BLaER1 treated with 17β-estradiol and CSF1 and Interleukin-3, amounts not matched to agents 10 nM and 100 nM (cell line): Measurements from ENCODE around the gene CCL28.
A peak's percentile ranks its signal among the peaks of the same experiment; 100 is the strongest.

ENCODE experiments used
- H3K27ac ChIP-seq, 11 experiments: shearing (Covaris generic); formaldehyde crosslinking; 2 replicates each; pipeline ENCODE4 v1.8.1; 2022
- H3K27me3 ChIP-seq, 11 experiments: shearing (Covaris generic); formaldehyde crosslinking; 2 replicates each; pipeline ENCODE4 v1.8.1; 2022
- H3K36me3 ChIP-seq, 11 experiments: shearing (Covaris generic); formaldehyde crosslinking; 2 replicates each; pipeline ENCODE4 v1.8.1; 2022
- H3K4me1 ChIP-seq, 10 experiments: shearing (Covaris generic); formaldehyde crosslinking; 2 replicates each; pipeline ENCODE4 v1.8.1; 2022
- H3K4me2 ChIP-seq, 11 experiments: shearing (Covaris generic); formaldehyde crosslinking; 2 replicates each; pipeline ENCODE4 v1.8.1; 2022
- H3K4me3 ChIP-seq, 10 experiments: shearing (Covaris generic); formaldehyde crosslinking; 2 replicates each; pipeline ENCODE4 v1.8.1; 2022
- H3K9ac ChIP-seq, 11 experiments: shearing (Covaris generic); formaldehyde crosslinking; 2 replicates each; pipeline ENCODE4 v1.8.1; 2022
- H3K9me3 ChIP-seq, 11 experiments: shearing (Covaris generic); formaldehyde crosslinking; replicated peaks in 1 of 11; 2 replicates each; pipeline ENCODE4 v1.8.1; 2022
- H4K20me1 ChIP-seq, 11 experiments: shearing (Covaris generic); formaldehyde crosslinking; 2 replicates each; pipeline ENCODE4 v1.8.1; 2022
- Cebpa-rat ChIP-seq, 11 experiments: shearing (Covaris generic); IDR thresholded peaks; 2 replicates each; pipeline ENCODE4 v1.8.1; 2022

Gene CCL28

GRCh38 chr5:43354774-43355173 lies 57.4 kb downstream of the CCL28 start:
- H3K9ac ChIP-seq, result no peak overlapping the region
- no peaks in the 10 kb centered on the region for H4K20me1 ChIP-seq
- no peak overlapping the region for H3K27ac ChIP-seq
- H3K36me3 ChIP-seq, result 0 out of 22 replicates have a peak, but pooled peaks cover 0 to 7% (median 0%) of the 10 kb centered on the region in 11 experiments
- no peak for TF ChIP-seq Cebpa-rat (IDR thresholded peaks at IDR 0.05)
- H3K4me3 ChIP-seq, result no peak overlapping the region
- no peaks in the 10 kb centered on the region for H3K4me1 ChIP-seq
- no peak overlapping the region for H3K4me2 ChIP-seq
- peaks cover 10 to 23% (median 12%) of the 10 kb centered on the region in 11 experiments for H3K9me3 ChIP-seq
- H3K27me3 ChIP-seq, result no peaks in the 10 kb centered on the region

- no peak overlapping the region for H3K4me2 ChIP-seq
- H3K4me3 ChIP-seq, result no peak overlapping the region
- H3K4me1 ChIP-seq, result no peaks in the 10 kb centered on the region
- no peak overlapping the region for H3K9ac ChIP-seq
- no peaks in the 10 kb centered on the region for H4K20me1 ChIP-seq
- no peaks in the 10 kb centered on the region for H3K27me3 ChIP-seq
- H3K27ac ChIP-seq, result no peak overlapping the region
- TF ChIP-seq Cebpa-rat (IDR thresholded peaks at IDR 0.05), result no peak
- peaks cover 0 to 12% (median under 1%) of the 10 kb centered on the region in 11 experiments; a peak in 15 of 22 replicates for H3K9me3 ChIP-seq
- H3K36me3 ChIP-seq, result no peaks in the 10 kb centered on the region
These were observed 58.5 kb downstream of the CCL28 start for GRCh38 chr5:43353668-43354067.

GRCh38 chr5:43352915-43353314 lies 59.3 kb downstream of the CCL28 start:
- no peak overlapping the region for H3K4me2 ChIP-seq
- H4K20me1 ChIP-seq, result no peaks in the 10 kb centered on the region
- no peak overlapping the region for H3K27ac ChIP-seq
- H3K4me1 ChIP-seq, result no peaks in the 10 kb centered on the region
- H3K9me3 ChIP-seq, result peaks cover 0 to 4% (median 0%) of the 10 kb centered on the region in 11 experiments; a peak in 3 of 22 replicates
- no peaks in the 10 kb centered on the region for H3K27me3 ChIP-seq
- no peak overlapping the region for H3K4me3 ChIP-seq
- no peaks in the 10 kb centered on the region for H3K36me3 ChIP-seq
- TF ChIP-seq Cebpa-rat (IDR thresholded peaks at IDR 0.05), result no peak
- H3K9ac ChIP-seq, result no peak overlapping the region

GRCh38 chr5:43352131-43352530 lies 60.1 kb downstream of the CCL28 start:
- H3K27ac ChIP-seq, result no peak overlapping the region
- no peaks in the 10 kb centered on the region for H3K36me3 ChIP-seq
- no peaks in the 10 kb centered on the region for H3K27me3 ChIP-seq
- H3K9ac ChIP-seq, result no peak overlapping the region
- H3K4me3 ChIP-seq, result no peak overlapping the region
- H3K4me2 ChIP-seq, result no peak overlapping the region
- H4K20me1 ChIP-seq, result no peaks in the 10 kb centered on the region
- H3K4me1 ChIP-seq, result no peaks in the 10 kb centered on the region
- H3K9me3 ChIP-seq, result peaks cover 0 to 8% (median 0%) of the 10 kb centered on the region in 11 experiments; a peak in 2 of 22 replicates
- no peak for TF ChIP-seq Cebpa-rat (IDR thresholded peaks at IDR 0.05)

GRCh38 chr5:43348861-43349363 lies 63.3 kb downstream of the CCL28 start:
- H3K27ac ChIP-seq, result no peak overlapping the region
- no peak for TF ChIP-seq Cebpa-rat (IDR thresholded peaks at IDR 0.05)
- no peaks in the 10 kb centered on the region for H3K36me3 ChIP-seq
- no peaks in the 10 kb centered on the region for H3K4me1 ChIP-seq
- no peak overlapping the region for H3K4me3 ChIP-seq
- no peaks in the 10 kb centered on the region for H3K27me3 ChIP-seq
- no peaks in the 10 kb centered on the region for H4K20me1 ChIP-seq
- H3K4me2 ChIP-seq, result no peak overlapping the region
- H3K9ac ChIP-seq, result no peak overlapping the region
- H3K9me3 ChIP-seq, result peaks cover 0 to 14% (median 5%) of the 10 kb centered on the region in 11 experiments; a peak in 9 of 22 replicates

GRCh38 chr5:43348207-43348606 lies 64.0 kb downstream of the CCL28 start:
- H3K27ac ChIP-seq, result no peak overlapping the region
- H3K4me2 ChIP-seq, result no peak overlapping the region
- peaks cover 0 to 14% (median 5%) of the 10 kb centered on the region in 11 experiments; a peak in 9 of 22 replicates for H3K9me3 ChIP-seq
- TF ChIP-seq Cebpa-rat (IDR thresholded peaks at IDR 0.05), result no peak
- no peaks in the 10 kb centered on the region for H3K4me1 ChIP-seq
- H3K27me3 ChIP-seq, result no peaks in the 10 kb centered on the region
- no peaks in the 10 kb centered on the region for H3K36me3 ChIP-seq
- H3K9ac ChIP-seq, result no peak overlapping the region
- no peaks in the 10 kb centered on the region for H4K20me1 ChIP-seq
- H3K4me3 ChIP-seq, result no peak overlapping the region

- Histone ChIP-seq H3K4me1 (peaks cover 0 to 18% (median 10%) of the 10 kb centered on the region in 10 experiments; a peak in 13 of 20 replicates), H3K27me3 (no peaks in the 10 kb centered on the region), H3K4me2 (peak overlapping the region in 7 of 11 experiments; percentile 9 to 80 (median 68); a peak in 10 of 22 replicates), H4K20me1 (no peaks in the 10 kb centered on the region), H3K36me3 (peaks cover 0 to 11% (median 0%) of the 10 kb centered on the region in 11 experiments; a peak in 2 of 22 replicates), H3K4me3 (no peak overlapping the region), H3K9me3 (peaks cover 47 to 79% (median 63%) of the 10 kb centered on the region in 11 experiments), H3K27ac (peak overlapping the region in 8 of 11 experiments; percentile 21 to 76 (median 60); a peak in 14 of 22 replicates), H3K9ac (peak overlapping the region in 1 of 11 experiments; percentile 23; a peak in 1 of 22 replicates)
- TF ChIP-seq Cebpa-rat (IDR thresholded peaks at IDR 0.05), result peak in 7 of 11 experiments; percentile 72 to 93 (median 83); a peak in 13 of 22 replicates
These were observed 73.3 kb downstream of the CCL28 start for GRCh38 chr5:43338862-43339261.

GRCh38 chr5:43336159-43336558 lies 76.0 kb downstream of the CCL28 start:
- peaks cover 43 to 93% (median 79%) of the 10 kb centered on the region in 11 experiments for H3K9me3 ChIP-seq
- peak overlapping the region in 1 of 10 experiments; percentile 7; a peak in 1 of 20 replicates for H3K4me3 ChIP-seq
- no peak for TF ChIP-seq Cebpa-rat (IDR thresholded peaks at IDR 0.05)
- H3K27ac ChIP-seq, result no peak overlapping the region
- H3K4me2 ChIP-seq, result no peak overlapping the region
- H4K20me1 ChIP-seq, result no peaks in the 10 kb centered on the region
- no peak overlapping the region for H3K9ac ChIP-seq
- peaks cover 0 to 18% (median 10%) of the 10 kb centered on the region in 10 experiments; a peak in 13 of 20 replicates for H3K4me1 ChIP-seq
- peaks cover 0 to 11% (median 0%) of the 10 kb centered on the region in 11 experiments; a peak in 2 of 22 replicates for H3K36me3 ChIP-seq
- H3K27me3 ChIP-seq, result no peaks in the 10 kb centered on the region

GRCh38 chr5:43335681-43336080 lies 76.5 kb downstream of the CCL28 start:
- Histone ChIP-seq H4K20me1 (no peaks in the 10 kb centered on the region), H3K36me3 (peaks cover 0 to 9% (median 0%) of the 10 kb centered on the region in 11 experiments; a peak in 2 of 22 replicates), H3K9me3 (peaks cover 38 to 93% (median 79%) of the 10 kb centered on the region in 11 experiments), H3K4me2 (no peak overlapping the region), H3K4me3 (peak overlapping the region in 1 of 10 experiments; percentile 7; a peak in 1 of 20 replicates), H3K9ac (no peak overlapping the region), H3K27ac (no peak overlapping the region), H3K27me3 (no peaks in the 10 kb centered on the region), H3K4me1 (peaks cover 0 to 18% (median 10%) of the 10 kb centered on the region in 10 experiments; a peak in 13 of 20 replicates)
- no peak for TF ChIP-seq Cebpa-rat (IDR thresholded peaks at IDR 0.05)
